Gastrocnemius medialis (tissue), 4 donors: ENCODE results near the gene H2BK1. TPM values are rescaled to one million over a fixed set of nuclear protein-coding genes. Genes with fewer than 3 reads are reported as not detected.

Source experiments
- ATAC-seq, 2 donors: fragments of 150-250 bp; one replicate each; pipeline ENCODE4 v1.9.1; 2016
- DNase-seq, 2 donors: peaks; one replicate each; pipeline ENCODE4 v3.0.0-alpha.2; 2019
- H3K27ac ChIP-seq, 4 donors: fragments of 200-600 bp; sonication (generic); 1 replicate in 1 of 4; 2 replicates in 3 of 4; pipeline ENCODE4 v1.5.1; 2016 to 2018; ENCODE audit warnings: mild to moderate bottlenecking in 2 of 4, moderate library complexity in 1 of 4
- H3K27me3 ChIP-seq, 3 donors: fragments of 200-600 bp; sonication (generic) in 2 of 3; 1 replicate in 1 of 3; 2 replicates in 2 of 3; pipeline versions ENCODE4 v1.5.1 to v1.6.0; 2016 to 2019; ENCODE audit warnings: mild to moderate bottlenecking in 1 of 3, moderate library complexity in 1 of 3
- H3K36me3 ChIP-seq, 2 donors: fragments of 200-600 bp; sonication (generic) in 1 of 2; one replicate each; pipeline ENCODE4 v1.5.1; 2017 to 2018
- H3K4me1 ChIP-seq, 2 donors: fragments of 200-600 bp; sonication (generic) in 1 of 2; one replicate each; pipeline ENCODE4 v1.5.1; 2016 to 2017; ENCODE audit warnings: mild to moderate bottlenecking in 2 of 2
- H3K4me3 ChIP-seq, 4 donors: fragments of 200-600 bp; sonication (generic) in 3 of 4; 1 replicate in 1 of 4; 2 replicates in 3 of 4; pipeline ENCODE4 v1.5.1; 2016 to 2019; ENCODE audit warnings: mild to moderate bottlenecking in 2 of 4
- H3K9me3 ChIP-seq, 3 donors: fragments of 200-600 bp; sonication (generic) in 2 of 3; 1 replicate in 1 of 3; 2 replicates in 2 of 3; pipeline ENCODE4 v1.5.1; 2016 to 2019
- POLR2A ChIP-seq, 2 donors: fragments of 450-650 bp; IDR thresholded peaks; one replicate each; pipeline ENCODE4 v1.6.1; 2017; ENCODE audit warnings: antibody characterized with exemption in 2 of 2, mild to moderate bottlenecking in 2 of 2, moderate library complexity in 2 of 2
- in situ Hi-C, 4 donors: fragments of 200-750 bp; cut with MboI; loops; one replicate each; pipeline versions ENCODE4 v1.15.0 to v1.8.0; 2017; ENCODE audit warnings: low sequenced_read_pairs in 4 of 4
- intact Hi-C: fragments of 100-400 bp; cut with DNase I; formaldehyde crosslinking; loops from one replicate; pipeline ENCODE4 v1.15.1; 2023; ENCODE audit warnings: low total_unique reads
- total RNA-seq, 4 donors: library from RNA; depleted of rRNA; stranded (reverse); fragments of >200 nt; gene quantifications; one replicate each; pipeline versions ENCODE4 v1.1.0 to v1.2.3, GENCODE V29; 2016
- TF ChIP-seq, protein P1 (sequence below), 5 experiments: fragments of 450-650 bp in 3 of 5; fragments of 200-600 bp in 2 of 5; sonication (generic) in 2 of 5; IDR thresholded peaks in 4 of 5; conservative IDR thresholded peaks in 1 of 5; 1 replicate in 4 of 5; 2 replicates in 1 of 5; pipeline ENCODE4 v1.5.1; 2016 to 2019; ENCODE audit warnings: antibody characterized with exemption in 5 of 5, mild to moderate bottlenecking in 3 of 5, moderate library complexity in 3 of 5

Gene H2BK1
- total RNA-seq, 4 donors from 2014 or later, result not detected

DNA sequence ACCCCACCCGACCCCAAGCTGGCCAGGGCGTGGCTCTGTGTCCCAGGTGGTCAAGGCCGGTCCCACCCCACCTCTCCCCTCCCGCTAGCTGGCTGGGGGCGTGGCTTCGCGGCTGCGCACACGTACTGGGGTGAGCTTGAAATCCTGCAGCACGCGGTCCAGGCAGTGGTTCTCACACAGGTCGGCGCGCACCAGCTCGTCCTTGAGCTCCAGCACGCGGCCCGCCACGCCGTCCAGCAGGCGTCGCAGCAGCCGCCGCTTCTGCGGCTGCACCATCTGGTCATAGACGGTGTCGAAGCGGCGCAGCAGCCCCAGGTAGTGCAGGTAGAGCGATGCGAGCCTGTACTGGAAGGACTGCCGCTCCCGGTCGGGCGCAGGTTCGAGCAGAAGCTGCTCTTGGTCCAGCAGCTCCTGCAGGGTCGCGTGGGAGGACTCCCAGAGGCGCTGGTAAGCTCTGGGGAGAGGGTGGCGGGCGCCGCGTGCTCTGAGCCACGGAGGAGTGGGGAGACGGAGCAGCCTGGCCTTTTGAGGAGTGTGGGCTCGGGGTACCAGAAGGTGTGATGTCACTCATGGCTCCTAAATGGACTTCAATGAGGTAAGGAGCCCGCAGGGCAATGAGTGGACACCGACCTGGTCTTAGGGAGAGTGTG lies 5.8 kb downstream of the H2BK1 start:
- Histone ChIP-seq H3K36me3 (no peaks in the 10 kb centered on the region), H3K4me1 (no peaks in the 10 kb centered on the region), H3K9me3 (no peaks in the 10 kb centered on the region), H3K27me3 (peaks cover 7 to 36% (median 17%) of the 10 kb centered on the region in 3 donors), H3K27ac (no peak overlapping the region), H3K4me3 (no peak overlapping the region)
- no peak for TF ChIP-seq POLR2A (IDR thresholded peaks at IDR 0.05)
- TF ChIP-seq, protein P1, sequence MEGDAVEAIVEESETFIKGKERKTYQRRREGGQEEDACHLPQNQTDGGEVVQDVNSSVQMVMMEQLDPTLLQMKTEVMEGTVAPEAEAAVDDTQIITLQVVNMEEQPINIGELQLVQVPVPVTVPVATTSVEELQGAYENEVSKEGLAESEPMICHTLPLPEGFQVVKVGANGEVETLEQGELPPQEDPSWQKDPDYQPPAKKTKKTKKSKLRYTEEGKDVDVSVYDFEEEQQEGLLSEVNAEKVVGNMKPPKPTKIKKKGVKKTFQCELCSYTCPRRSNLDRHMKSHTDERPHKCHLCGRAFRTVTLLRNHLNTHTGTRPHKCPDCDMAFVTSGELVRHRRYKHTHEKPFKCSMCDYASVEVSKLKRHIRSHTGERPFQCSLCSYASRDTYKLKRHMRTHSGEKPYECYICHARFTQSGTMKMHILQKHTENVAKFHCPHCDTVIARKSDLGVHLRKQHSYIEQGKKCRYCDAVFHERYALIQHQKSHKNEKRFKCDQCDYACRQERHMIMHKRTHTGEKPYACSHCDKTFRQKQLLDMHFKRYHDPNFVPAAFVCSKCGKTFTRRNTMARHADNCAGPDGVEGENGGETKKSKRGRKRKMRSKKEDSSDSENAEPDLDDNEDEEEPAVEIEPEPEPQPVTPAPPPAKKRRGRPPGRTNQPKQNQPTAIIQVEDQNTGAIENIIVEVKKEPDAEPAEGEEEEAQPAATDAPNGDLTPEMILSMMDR (IDR thresholded peaks at IDR 0.05 in 4 of 5, conservative IDR thresholded peaks at IDR 0.05 in 1 of 5), result no peak
- no peak for ATAC-seq
- in situ Hi-C loops, result no loop called here
- intact Hi-C loops, result no loop called here
- DNase-seq, result no peak

DNA sequence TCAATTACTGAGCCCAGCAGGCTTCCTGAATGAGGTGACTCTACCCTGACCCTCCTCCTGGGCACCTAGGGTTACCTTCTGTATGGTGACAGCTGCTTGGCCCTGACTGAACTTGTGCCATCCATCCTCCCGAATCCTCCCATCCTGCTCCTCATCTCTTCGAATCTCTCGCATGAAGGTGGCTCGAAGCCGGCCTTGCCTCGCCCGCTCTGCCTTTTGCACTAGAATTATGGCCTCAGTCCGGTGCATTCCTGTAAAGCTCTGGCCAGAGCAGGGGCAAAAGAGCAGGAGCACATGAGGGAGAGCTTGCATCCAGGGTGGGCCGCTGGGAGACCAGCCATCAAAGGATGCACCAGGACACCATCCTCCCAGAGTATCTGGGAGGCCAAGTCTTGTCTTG lies 7.5 kb downstream of the H2BK1 start:
- DNase-seq (no peak), ATAC-seq (no peak)
- Histone ChIP-seq H3K36me3 (no peaks in the 10 kb centered on the region), H3K4me1 (no peaks in the 10 kb centered on the region), H3K27me3 (peaks cover 10 to 40% (median 17%) of the 10 kb centered on the region in 3 donors), H3K27ac (no peak overlapping the region), H3K9me3 (no peaks in the 10 kb centered on the region), H3K4me3 (no peak overlapping the region)
- in situ Hi-C loops (no loop called here), intact Hi-C loops (no loop called here)
- TF ChIP-seq POLR2A (IDR thresholded peaks at IDR 0.05), result no peak
- TF ChIP-seq, protein P1 (IDR thresholded peaks at IDR 0.05 in 4 of 5, conservative IDR thresholded peaks at IDR 0.05 in 1 of 5), result no peak

DNA sequence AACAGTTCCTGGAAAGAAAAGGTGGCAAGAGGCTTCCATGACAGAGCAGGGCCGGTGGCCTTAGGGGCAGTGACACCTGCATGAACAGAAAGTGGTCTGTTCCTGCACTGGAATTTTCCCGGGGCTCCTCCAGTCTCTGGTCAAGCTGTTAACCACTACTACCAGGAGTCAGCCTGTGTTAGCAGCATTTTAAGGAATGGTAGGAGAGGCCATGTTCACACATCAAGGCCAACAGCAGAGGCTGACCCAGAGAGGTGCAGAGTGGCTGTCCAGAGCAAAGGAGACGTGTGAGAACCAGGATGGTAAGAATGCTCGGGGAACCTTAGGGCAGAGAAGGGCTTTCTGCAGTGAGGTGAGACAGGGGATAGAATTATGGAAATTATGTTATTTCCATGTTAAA lies 8.5 kb downstream of the H2BK1 start:
- H3K4me3 ChIP-seq, result no peak overlapping the region
- no peaks in the 10 kb centered on the region for H3K9me3 ChIP-seq
- no peak overlapping the region for H3K27ac ChIP-seq
- H3K4me1 ChIP-seq, result no peaks in the 10 kb centered on the region
- TF ChIP-seq POLR2A (IDR thresholded peaks at IDR 0.05), result no peak
- TF ChIP-seq, protein P1 (IDR thresholded peaks at IDR 0.05 in 4 of 5, conservative IDR thresholded peaks at IDR 0.05 in 1 of 5), result no peak
- no peaks in the 10 kb centered on the region for H3K36me3 ChIP-seq
- in situ Hi-C loops, result no loop called here
- ATAC-seq (no peak), DNase-seq (no peak)
- intact Hi-C loops, result no loop called here
- peaks cover 10 to 40% (median 17%) of the 10 kb centered on the region in 3 donors for H3K27me3 ChIP-seq

DNA sequence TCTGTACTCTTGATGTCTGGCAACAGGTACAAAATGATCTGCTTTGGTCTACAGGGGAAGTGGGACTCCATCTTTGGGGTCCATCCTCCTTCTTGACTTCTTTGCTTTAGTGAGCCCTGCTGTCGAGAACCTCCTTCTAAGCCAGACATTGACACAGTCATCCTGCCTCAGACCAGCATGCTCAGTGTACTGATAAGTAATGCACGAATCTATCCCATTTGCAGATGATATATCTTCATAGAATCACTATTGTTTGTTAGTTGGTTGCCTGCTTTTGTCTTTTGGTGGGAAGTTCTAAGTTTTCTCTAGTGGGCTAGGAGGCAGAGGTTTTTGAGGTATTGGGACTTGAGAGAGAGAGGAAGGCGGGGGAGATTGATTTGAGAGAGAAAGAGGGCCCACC lies 8.9 kb downstream of the H2BK1 start:
- Histone ChIP-seq H3K4me3 (no peak overlapping the region), H3K4me1 (no peaks in the 10 kb centered on the region), H3K27ac (no peak overlapping the region), H3K27me3 (peaks cover 10 to 40% (median 17%) of the 10 kb centered on the region in 3 donors), H3K9me3 (no peaks in the 10 kb centered on the region), H3K36me3 (no peaks in the 10 kb centered on the region)
- in situ Hi-C loops, result no loop called here
- DNase-seq, result no peak
- TF ChIP-seq POLR2A (IDR thresholded peaks at IDR 0.05), result no peak
- TF ChIP-seq, protein P1 (IDR thresholded peaks at IDR 0.05 in 4 of 5, conservative IDR thresholded peaks at IDR 0.05 in 1 of 5), result no peak
- intact Hi-C loops, result no loop called here
- no peak for ATAC-seq
